VCaP (cell line): Measurements from ENCODE around the gene APOD.

Source experiments
- H3K27ac ChIP-seq: fragments of 450-650 bp; 2 replicates; pipeline ENCODE4 v1.5.1; 2017
- CTCF ChIP-seq: fragments of 450-650 bp; conservative IDR thresholded peaks from 2 replicates; pipeline ENCODE4 v1.5.1; 2017; ENCODE audit warnings: mild to moderate bottlenecking, moderate library complexity

The APOD gene

GRCh38 chr3:195555110-195555509 is 28.6 kb downstream of the APOD start:
- H3K27ac ChIP-seq, result no peak overlapping the region
- no peak for TF ChIP-seq CTCF

GRCh38 chr3:195554458-195554857 is 29.3 kb downstream of the APOD start:
- TF ChIP-seq CTCF, result no peak
- H3K27ac ChIP-seq, result no peak overlapping the region

- H3K27ac ChIP-seq, result no peak overlapping the region
- no peak for TF ChIP-seq CTCF
These were observed 30.5 kb downstream of the APOD start for GRCh38 chr3:195553268-195553667.

DNA sequence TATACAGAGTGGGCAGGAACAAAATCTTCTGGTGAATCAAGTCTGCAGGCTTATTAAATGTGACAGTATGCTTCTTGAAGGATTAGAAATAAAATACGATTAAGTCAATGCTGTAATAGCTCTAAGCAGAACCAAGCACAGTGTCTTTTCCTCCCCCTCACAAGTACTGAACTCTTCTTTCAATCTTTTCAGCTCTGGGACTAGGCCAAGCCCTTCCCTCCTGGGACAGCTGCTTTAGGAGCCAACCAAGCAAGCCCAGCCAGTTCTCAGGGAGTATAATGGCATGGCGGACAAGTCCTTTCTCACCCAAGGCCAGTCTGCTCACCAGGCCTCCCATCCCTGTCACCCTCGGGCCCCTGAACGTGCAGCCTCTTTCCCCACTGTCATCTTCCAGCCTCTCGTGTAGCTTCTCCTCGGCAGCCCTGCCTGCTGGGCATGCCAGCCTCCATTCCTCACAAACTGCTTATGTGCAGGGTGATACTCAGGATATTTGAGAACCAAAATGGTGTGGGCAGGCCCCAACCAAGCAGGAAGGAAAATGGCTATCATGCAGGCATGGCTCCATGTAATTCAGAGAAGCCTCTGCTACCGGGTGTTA is 32.3 kb downstream of the APOD start:
- TF ChIP-seq CTCF, result no peak
- no peak overlapping the region for H3K27ac ChIP-seq

DNA sequence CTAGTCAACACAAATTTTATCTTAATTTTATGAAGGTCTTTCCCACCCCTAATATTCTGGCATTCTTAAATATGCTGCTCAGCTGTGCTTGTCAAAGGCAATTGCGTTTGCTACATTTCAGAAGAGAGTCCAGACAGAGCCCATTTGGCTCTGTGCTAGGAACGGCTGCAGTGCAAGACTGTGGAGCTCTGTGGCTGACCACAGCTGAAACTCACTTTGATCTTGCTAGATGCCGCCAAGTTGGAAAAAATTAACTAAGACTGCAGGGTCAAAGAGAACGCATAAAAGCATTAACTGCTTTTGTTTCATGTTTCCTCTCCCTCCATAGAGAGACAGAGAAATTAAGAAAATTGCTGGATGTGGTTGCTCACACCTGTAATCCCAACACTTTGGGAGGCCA is 33.0 kb downstream of the APOD start:
- H3K27ac ChIP-seq, result no peak overlapping the region

DNA sequence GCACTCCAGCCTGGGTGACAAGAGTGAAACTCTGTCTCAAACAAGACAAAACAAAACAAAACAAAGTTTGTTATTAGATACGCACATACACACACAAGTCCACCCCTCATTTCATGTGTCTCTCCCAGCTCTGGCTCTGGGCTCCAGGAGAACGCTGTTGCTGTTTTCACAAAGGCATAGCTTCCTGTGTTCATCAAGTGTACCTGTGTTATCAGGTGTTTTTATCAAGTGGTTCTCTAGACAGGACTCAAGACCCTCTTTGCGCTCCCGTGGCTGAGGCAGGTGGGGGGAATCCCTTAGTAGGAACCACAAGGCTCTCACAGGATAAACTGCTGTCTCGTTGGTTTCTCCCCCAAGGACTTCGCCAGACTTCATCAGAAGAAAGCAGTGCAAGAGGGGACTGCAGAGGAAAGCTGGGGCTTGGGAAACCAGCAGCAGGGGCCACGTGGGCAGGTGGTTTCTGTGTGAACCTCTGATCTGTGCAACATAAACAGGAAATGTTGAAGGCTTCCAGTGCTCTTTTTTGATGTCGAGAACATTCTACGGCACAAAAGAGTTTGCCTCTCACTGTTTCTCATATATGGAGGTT is 33.7 kb downstream of the APOD start:
- H3K27ac ChIP-seq, result no peak overlapping the region
- TF ChIP-seq CTCF, result no peak

More for the DNA sequence above, 33.0 kb downstream of the APOD start:
- TF ChIP-seq CTCF, result no peak

DNA sequence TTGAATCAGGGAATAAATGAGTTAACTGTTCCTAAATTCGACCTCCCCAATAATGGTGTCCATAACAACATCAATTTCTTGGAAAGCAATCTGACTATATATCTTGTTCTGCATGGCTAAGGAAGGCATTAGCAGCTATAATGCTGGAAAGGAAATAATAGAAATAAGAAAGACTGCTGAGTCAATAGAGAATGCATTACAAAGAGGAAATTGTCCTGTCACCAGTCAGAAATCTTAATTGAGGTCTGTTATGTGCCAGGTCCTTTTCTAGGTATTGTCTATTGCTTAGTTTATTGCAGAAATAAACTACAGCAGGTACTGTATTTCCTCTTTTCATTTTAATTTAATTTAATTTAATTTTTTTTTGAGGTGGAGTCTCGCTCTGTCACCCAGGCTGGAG is 34.8 kb downstream of the APOD start:
- TF ChIP-seq CTCF, result no peak
- H3K27ac ChIP-seq, result no peak overlapping the region
